Globus pallidus (tissue), 1 donor: ENCODE results near the gene PIK3R3.
"Not testable (repeated sequence)": the region's sequence is repeated elsewhere in the genome, so short reads cannot be mapped to it uniquely, and the experiment has no call there.

Experiments used
- DNase-seq: peaks from one replicate; pipeline ENCODE4 v3.0.0-alpha.2; 2015; ENCODE audit warnings: low spot score

PIK3R3 gene

GRCh38 chr1:46065405-46065804 lies 67.0 kb downstream of the PIK3R3 start:
- DNase-seq = no peak

- no peak for DNase-seq
Observed at GRCh38 chr1:46064708-46065107, 67.7 kb downstream of the PIK3R3 start.

- no peak for DNase-seq
Observed at GRCh38 chr1:46062651-46063319, 69.6 kb downstream of the PIK3R3 start.

GRCh38 chr1:46061146-46061545 lies 71.3 kb downstream of the PIK3R3 start:
- no peak for DNase-seq

- no peak for DNase-seq
Observed at GRCh38 chr1:46058936-46059335, 73.5 kb downstream of the PIK3R3 start.

- no peak for DNase-seq
Observed at GRCh38 chr1:46057781-46058180, 74.6 kb downstream of the PIK3R3 start.

- DNase-seq = not testable (repeated sequence)
Observed at GRCh38 chr1:46057215-46057614, 75.2 kb downstream of the PIK3R3 start.

GRCh38 chr1:46056325-46056724 lies 76.1 kb downstream of the PIK3R3 start:
- DNase-seq = no peak

GRCh38 chr1:46053734-46054133 lies 78.7 kb downstream of the PIK3R3 start:
- no peak for DNase-seq

- DNase-seq = no peak
Observed at GRCh38 chr1:46044116-46044515, 88.3 kb downstream of the PIK3R3 start.

GRCh38 chr1:46043458-46044017 lies 88.9 kb downstream of the PIK3R3 start:
- no peak for DNase-seq

- peak; percentile 26 for DNase-seq
Observed at GRCh38 chr1:46041974-46042373, 90.5 kb downstream of the PIK3R3 start.

- no peak for DNase-seq
Observed at GRCh38 chr1:46041551-46041950, 90.9 kb downstream of the PIK3R3 start.

- no peak for DNase-seq
Observed at GRCh38 chr1:46039571-46040052, 92.8 kb downstream of the PIK3R3 start.

GRCh38 chr1:46036894-46037839 lies 95.3 kb downstream of the PIK3R3 start:
- DNase-seq = peak; percentile 81

- DNase-seq = no peak
Observed at GRCh38 chr1:46034601-46035516, 97.6 kb downstream of the PIK3R3 start.

GRCh38 chr1:46030876-46031660 lies 101.4 kb downstream of the PIK3R3 start:
- DNase-seq = no peak

GRCh38 chr1:46030074-46030870 lies 102.2 kb downstream of the PIK3R3 start:
- no peak for DNase-seq

- DNase-seq = no peak
Observed at GRCh38 chr1:46027788-46028573, 104.4 kb downstream of the PIK3R3 start.
